Nephron (organoid): ENCODE results near the gene BHLHE23.

Experiments used
- H3K27ac Mint-ChIP-seq, 3 experiments: 2 replicates each; pipeline ENCODE4 v1.8.0; 2020; ENCODE audit warnings: mixed read lengths in 3 of 3, mild to moderate bottlenecking in 2 of 3, moderate library complexity in 1 of 3
- H3K27me3 Mint-ChIP-seq: 2 replicates; pipeline ENCODE4 v1.8.0; 2021; ENCODE audit warnings: low read depth, mild to moderate bottlenecking, moderate library complexity, mixed read lengths
- H3K36me3 Mint-ChIP-seq: 2 replicates; pipeline ENCODE4 v1.8.0; 2020; ENCODE audit warnings: low read depth, mixed read lengths
- H3K4me1 Mint-ChIP-seq: 2 replicates; pipeline ENCODE4 v1.8.0; 2020; ENCODE audit warnings: mixed read lengths
- H3K4me3 Mint-ChIP-seq, 3 experiments: 2 replicates each; pipeline ENCODE4 v1.8.0; 2020; ENCODE audit warnings: mild to moderate bottlenecking in 3 of 3, mixed read lengths in 3 of 3, moderate library complexity in 2 of 3
- H3K9me3 Mint-ChIP-seq: 2 replicates; pipeline ENCODE4 v1.8.0; 2020; ENCODE audit warnings: mixed read lengths
- CTCF ChIP-seq, 3 experiments: fragments of 200-600 bp; sonication (generic); IDR thresholded peaks; one replicate each; pipeline ENCODE4 v1.5.0; 2021; ENCODE audit warnings: antibody characterized with exemption in 3 of 3; ENCODE audit not compliant: unreplicated experiment in 3 of 3

BHLHE23 gene

GRCh38 chr20:62967628-62968351 lies 39.0 kb downstream of the BHLHE23 start:
- Mint-ChIP-seq H3K9me3 (peaks cover 2% of the 10 kb centered on the region), H3K27ac (no peak overlapping the region), H3K4me3 (no peak overlapping the region), H3K4me1 (peaks cover 11% of the 10 kb centered on the region), H3K36me3 (no peaks in the 10 kb centered on the region), H3K27me3 (peaks cover 27% of the 10 kb centered on the region)
- no peak for TF ChIP-seq CTCF (IDR thresholded peaks at IDR 0.05; ENCODE audit: unreplicated experiment in 3 of 3)

- Mint-ChIP-seq H3K4me3 (no peak overlapping the region), H3K36me3 (no peaks in the 10 kb centered on the region), H3K9me3 (peaks cover 2% of the 10 kb centered on the region), H3K27ac (no peak overlapping the region), H3K4me1 (peaks cover 10% of the 10 kb centered on the region), H3K27me3 (peaks cover 20% of the 10 kb centered on the region)
- TF ChIP-seq CTCF (IDR thresholded peaks at IDR 0.05; ENCODE audit: unreplicated experiment in 3 of 3) = no peak
These were observed 39.6 kb downstream of the BHLHE23 start for GRCh38 chr20:62967149-62967501.

- no peaks in the 10 kb centered on the region for H3K36me3 Mint-ChIP-seq
- no peak overlapping the region for H3K4me3 Mint-ChIP-seq
- no peak for TF ChIP-seq CTCF (IDR thresholded peaks at IDR 0.05; ENCODE audit: unreplicated experiment in 3 of 3)
- H3K9me3 Mint-ChIP-seq = no peaks in the 10 kb centered on the region
- peaks cover 3% of the 10 kb centered on the region for H3K4me1 Mint-ChIP-seq
- H3K27me3 Mint-ChIP-seq = peaks cover 14% of the 10 kb centered on the region
- no peak overlapping the region for H3K27ac Mint-ChIP-seq
These were observed 40.3 kb downstream of the BHLHE23 start for GRCh38 chr20:62966212-62967148.

DNA sequence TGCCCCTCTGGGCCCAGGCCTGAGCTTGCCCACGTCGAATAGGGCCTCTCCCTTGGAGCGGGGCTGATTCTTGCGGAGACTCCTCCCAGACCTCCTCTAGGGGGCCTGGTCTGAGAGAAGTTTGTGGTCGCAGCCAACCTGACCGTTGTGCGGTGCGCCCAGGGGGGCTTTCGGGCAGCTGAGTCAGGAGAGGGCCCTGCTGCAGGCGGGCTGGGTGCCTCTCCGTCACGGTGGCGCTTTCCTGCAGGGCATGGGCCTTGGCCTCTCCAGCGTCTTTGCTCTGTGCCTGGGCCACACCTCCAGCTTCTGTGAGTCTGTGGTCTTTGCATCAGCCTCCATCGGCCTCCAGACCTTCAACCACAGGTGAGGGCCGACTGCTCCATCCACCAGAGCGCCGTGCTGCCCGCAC lies 41.4 kb downstream of the BHLHE23 start:
- TF ChIP-seq CTCF (IDR thresholded peaks at IDR 0.05; ENCODE audit: unreplicated experiment in 3 of 3) = no peak
- H3K9me3 Mint-ChIP-seq = no peaks in the 10 kb centered on the region
- no peaks in the 10 kb centered on the region for H3K4me1 Mint-ChIP-seq
- H3K27me3 Mint-ChIP-seq = peaks cover 3% of the 10 kb centered on the region
- H3K27ac Mint-ChIP-seq = no peak overlapping the region
- H3K36me3 Mint-ChIP-seq = no peaks in the 10 kb centered on the region
- H3K4me3 Mint-ChIP-seq = no peak overlapping the region

DNA sequence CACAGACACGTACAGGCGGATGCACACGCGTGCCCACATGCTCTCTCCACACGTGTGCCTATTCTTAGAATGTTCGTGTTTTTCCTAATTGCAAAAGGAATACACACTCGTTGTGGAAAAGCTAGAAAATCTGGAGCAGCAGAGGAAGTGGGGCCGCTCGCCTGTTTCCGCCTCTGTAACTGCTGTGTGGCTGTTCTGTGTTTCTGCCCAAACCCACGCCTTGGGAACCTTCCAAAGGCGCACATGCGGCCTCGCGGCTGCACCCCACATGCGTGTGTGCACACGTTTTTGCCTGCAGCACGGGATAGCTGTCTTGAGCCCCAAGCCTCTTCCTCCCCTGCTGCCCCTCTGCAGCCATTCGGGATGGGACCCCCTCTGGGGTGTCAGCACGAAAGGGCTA lies 42.1 kb downstream of the BHLHE23 start:
- Mint-ChIP-seq H3K36me3 (no peaks in the 10 kb centered on the region), H3K27ac (no peak overlapping the region), H3K27me3 (peaks cover 3% of the 10 kb centered on the region), H3K9me3 (no peaks in the 10 kb centered on the region), H3K4me3 (no peak overlapping the region), H3K4me1 (no peaks in the 10 kb centered on the region)
- TF ChIP-seq CTCF (IDR thresholded peaks at IDR 0.05; ENCODE audit: unreplicated experiment in 3 of 3) = no peak
